ENCODE results near the gene BCKDK. TPM values are rescaled to one million over a fixed set of nuclear protein-coding genes. Genes with fewer than 3 reads are reported as not detected.
A peak's percentile ranks its signal among the peaks of the same experiment; 100 is the strongest.

BCKDK gene
- total RNA-seq, 3 donors from 2014 or later (not counting 1 experiment from before 2014, with no cell fraction given), result 9.9 to 16.3 (median 12.1) TPM

- intact Hi-C loops (cut with micrococcal nuclease), result loop anchor here (1.0 kb wide), 1 partner anchor 40 kb away; the partner anchor contains the start of gene STX4
- ATAC-seq (peak; percentile 49 to 76 (median 58)), DNase-seq (peak; percentile 88 to 89)
- Mint-ChIP-seq H3K27me3 (ENCODE audit: low read depth in 2 of 2) (no peaks in the 10 kb centered on the region), H3K9me3 (no peaks in the 10 kb centered on the region), H3K36me3 (peaks cover 7% of the 10 kb centered on the region), H3K4me3 (peak overlapping the region; percentile 97), H3K27ac (peak overlapping the region; percentile 95 to 97), H3K4me1 (peaks cover 45 to 49% of the 10 kb centered on the region in 2 donors)
- Histone ChIP-seq H3K36me3 (ENCODE audit: control insufficient read depth, insufficient read depth, low read length) (peaks cover 23% of the 10 kb centered on the region), H3K27ac (ENCODE audit: low read length) (peak overlapping the region; percentile 89), H3K4me1 (ENCODE audit: control insufficient read depth, insufficient read depth, low read length) (peaks cover 23% of the 10 kb centered on the region), H3K4me3 (ENCODE audit: low read length) (peak overlapping the region; percentile 92), H3K9me3 (ENCODE audit: control insufficient read depth, insufficient read depth, low read length) (no peaks in the 10 kb centered on the region), H3K27me3 (ENCODE audit: control insufficient read depth, insufficient read depth, low read length) (no peaks in the 10 kb centered on the region)
- TF ChIP-seq CTCF (IDR thresholded peaks at IDR 0.05), result no peak
- under 1% methylated on average over 83 of the region's 83 CpGs for WGBS (ENCODE audit: insufficient coverage)
Observed at GRCh38 chr16:31073142-31073969, 34.8 kb upstream of the BCKDK start.

- peak within 1 kb of the TSS; percentile 89 for H3K27ac ChIP-seq (ENCODE audit: low read length)
- WGBS (ENCODE audit: insufficient coverage), result under 1% methylated on average over 48 of the region's 48 CpGs
Observed at GRCh38 chr16:31073970-31074813, 34.0 kb upstream of the BCKDK start, which contains the start of the genes ZNF646 and ZNF668. TSS of gene ZNF646 (plus strand) at chr16:31074422. CDS start at chr16:31076325, 1,903 bp downstream. TSS of gene ZNF668 (minus strand) at chr16:31074240. CDS start at chr16:31064459, 9,781 bp downstream.

GRCh38 chr16:31074814-31075183, 33.4 kb upstream of the BCKDK start:
- DNase-seq, result no peak
- intact Hi-C loops (cut with micrococcal nuclease), result loop anchor here (1.0 kb wide), 2 partner anchors 21 to 43 kb away; partner anchors contain the start of gene KAT8

More at GRCh38 chr16:31073970-31074813, 34.0 kb upstream of the BCKDK start, which contains the start of the genes ZNF646 and ZNF668:
- peak within 1 kb of the TSS; percentile 97 for H3K4me3 Mint-ChIP-seq
- ATAC-seq (peak; percentile 85 to 93 (median 85)), DNase-seq (peak; percentile 93 to 100)
- Histone ChIP-seq H3K36me3 (ENCODE audit: control insufficient read depth, insufficient read depth, low read length) (peaks cover 31% of the 10 kb centered on the region), H3K4me1 (ENCODE audit: control insufficient read depth, insufficient read depth, low read length) (peaks cover 29% of the 10 kb centered on the region), H3K27me3 (ENCODE audit: control insufficient read depth, insufficient read depth, low read length) (no peaks in the 10 kb centered on the region), H3K9me3 (ENCODE audit: control insufficient read depth, insufficient read depth, low read length) (no peaks in the 10 kb centered on the region), H3K4me3 (ENCODE audit: low read length) (peak within 1 kb of the TSS; percentile 92)
- H3K27ac Mint-ChIP-seq, result peak within 1 kb of the TSS; percentile 95 to 97
- H3K36me3 Mint-ChIP-seq, result peaks cover 7% of the 10 kb centered on the region
- peaks cover 45 to 51% of the 10 kb centered on the region in 2 donors for H3K4me1 Mint-ChIP-seq
- no peaks in the 10 kb centered on the region for H3K27me3 Mint-ChIP-seq (ENCODE audit: low read depth in 2 of 2)
- no peak for TF ChIP-seq CTCF (IDR thresholded peaks at IDR 0.05)
- no peaks in the 10 kb centered on the region for H3K9me3 Mint-ChIP-seq
- intact Hi-C loops (cut with micrococcal nuclease), result loop anchor here (1.0 kb wide), 3 partner anchors 21 to 43 kb away; partner anchors contain the start of genes KAT8 and STX4

More at GRCh38 chr16:31074814-31075183, 33.4 kb upstream of the BCKDK start:
- peak overlapping the region; percentile 95 to 97 for H3K27ac Mint-ChIP-seq
- H3K36me3 Mint-ChIP-seq, result peaks cover 7% of the 10 kb centered on the region
- WGBS (ENCODE audit: insufficient coverage), result under 1% methylated on average over 7 of the region's 7 CpGs
- peak overlapping the region; percentile 89 for H3K27ac ChIP-seq (ENCODE audit: low read length)
- H3K4me3 ChIP-seq (ENCODE audit: low read length), result peak overlapping the region; percentile 92
- peaks cover 35% of the 10 kb centered on the region for H3K4me1 ChIP-seq (ENCODE audit: control insufficient read depth, insufficient read depth, low read length)
- peaks cover 46 to 54% of the 10 kb centered on the region in 2 donors for H3K4me1 Mint-ChIP-seq
- TF ChIP-seq CTCF (IDR thresholded peaks at IDR 0.05), result no peak
- no peaks in the 10 kb centered on the region for H3K9me3 Mint-ChIP-seq
- peak overlapping the region; percentile 97 for H3K4me3 Mint-ChIP-seq
- no peaks in the 10 kb centered on the region for H3K27me3 Mint-ChIP-seq (ENCODE audit: low read depth in 2 of 2)
- ATAC-seq, result no peak
- H3K9me3 ChIP-seq (ENCODE audit: control insufficient read depth, insufficient read depth, low read length), result no peaks in the 10 kb centered on the region
- H3K27me3 ChIP-seq (ENCODE audit: control insufficient read depth, insufficient read depth, low read length), result no peaks in the 10 kb centered on the region
- H3K36me3 ChIP-seq (ENCODE audit: control insufficient read depth, insufficient read depth, low read length), result peaks cover 37% of the 10 kb centered on the region

Measured in natural killer cell (primary cell).